Upper lobe of right lung (tissue), 1 donor: ENCODE results near the gene ELOVL5. TPM values are rescaled to one million over a fixed set of nuclear protein-coding genes. Genes with fewer than 3 reads are reported as not detected.
A peak's percentile ranks its signal among the peaks of the same experiment; 100 is the strongest.

Source experiments
- ATAC-seq: fragments of 200-7000 bp; cut with Tn5 transposase; one replicate; pipeline ENCODE4 v1.9.1; 2020; ENCODE audit warnings: mild to moderate bottlenecking, moderate library complexity
- DNase-seq: peaks from one replicate; pipeline ENCODE4 v3.0.0-alpha.2; 2020
- H3K27ac ChIP-seq: fragments of 200-600 bp; one replicate; pipeline ENCODE4 v1.8.0; 2022
- H3K27me3 ChIP-seq: fragments of 200-600 bp; one replicate; pipeline ENCODE4 v1.8.0; 2022; ENCODE audit warnings: mild to moderate bottlenecking
- H3K36me3 ChIP-seq: fragments of 200-600 bp; one replicate; pipeline ENCODE4 v1.8.0; 2022
- H3K4me1 ChIP-seq: fragments of 200-600 bp; one replicate; pipeline ENCODE4 v1.8.0; 2022
- H3K4me3 ChIP-seq: fragments of 200-600 bp; one replicate; pipeline ENCODE4 v1.8.0; 2022; ENCODE audit warnings: mild to moderate bottlenecking
- H3K9me3 ChIP-seq: fragments of 200-600 bp; one replicate; pipeline ENCODE4 v1.8.0; 2022
- CTCF ChIP-seq: fragments of 200-600 bp; IDR thresholded peaks from one replicate; pipeline ENCODE4 v1.8.0; 2022; ENCODE audit warnings: antibody characterized with exemption
- intact Hi-C: fragments of 100-400 bp; cut with DNase I; formaldehyde crosslinking; loops from one replicate; pipeline ENCODE4 v1.11.0; 2022
- total RNA-seq: library from RNA; stranded (reverse); fragmentation: NEBNext Ultra II Directional; extraction: Animal tissue kit (Norgen Biotek cat#: 25700); gene quantifications from one replicate; pipeline ENCODE4 v1.2.1, GENCODE V29; 2021
- donor health status: DM: no; HTN: yes; CAD: no; lungs with severe emphysema.

The ELOVL5 gene
- total RNA-seq, 1 donor from 2014 or later, result 80.4 TPM

DNA sequence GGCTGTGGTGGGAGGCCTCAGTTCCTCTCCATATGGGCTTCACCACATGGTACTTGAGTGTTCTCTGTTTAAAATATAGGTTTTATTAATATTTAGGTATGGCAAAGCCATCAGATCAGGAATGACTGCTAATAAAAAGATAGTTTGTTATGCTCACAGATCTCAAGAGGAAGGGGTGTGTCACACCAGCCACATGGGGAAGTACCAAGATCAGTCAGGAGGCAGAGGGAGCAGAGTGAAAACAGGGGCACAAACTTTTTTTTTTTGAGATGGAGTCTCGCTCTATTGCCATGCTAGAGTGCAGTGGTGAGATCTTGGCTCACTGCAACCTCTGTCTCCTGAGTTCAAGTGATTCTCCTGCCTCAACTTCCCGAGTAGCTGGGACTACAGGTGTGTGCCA lies 108.0 kb downstream of the ELOVL5 start:
- DNase-seq, result no peak
- H3K36me3 ChIP-seq, result no peaks in the 10 kb centered on the region
- intact Hi-C loops, result no loop called here
- H3K9me3 ChIP-seq, result no peaks in the 10 kb centered on the region
- peak; percentile 63 for ATAC-seq
- no peak overlapping the region for H3K4me3 ChIP-seq
- H3K27ac ChIP-seq, result no peak overlapping the region
- no peak for TF ChIP-seq CTCF
- H3K4me1 ChIP-seq, result peaks cover 6% of the 10 kb centered on the region
- H3K27me3 ChIP-seq, result no peaks in the 10 kb centered on the region

DNA sequence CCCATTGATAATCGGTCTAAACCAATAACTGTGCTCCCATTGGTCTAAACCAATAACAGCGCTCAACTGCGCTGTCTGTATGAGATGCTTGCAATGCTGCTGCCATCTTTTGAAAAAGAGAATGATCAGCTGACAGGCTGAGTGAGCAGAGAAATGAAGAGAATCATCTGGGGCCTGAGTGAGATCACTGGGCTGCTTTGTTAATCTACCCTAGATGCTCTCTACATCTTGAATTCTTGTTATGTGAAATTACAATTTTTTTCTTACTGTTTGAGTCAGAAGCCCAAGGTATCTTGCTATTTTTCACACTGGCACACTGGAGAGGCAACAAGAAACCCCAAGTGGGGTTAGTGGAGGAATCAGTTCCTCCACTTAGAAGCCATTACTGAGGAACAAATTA lies 108.6 kb downstream of the ELOVL5 start:
- intact Hi-C loops, result no loop called here

GRCh38 chr6:53239526-53239925 lies 109.2 kb downstream of the ELOVL5 start:
- intact Hi-C loops, result no loop called here
- TF ChIP-seq CTCF, result no peak
- no peak overlapping the region for H3K27ac ChIP-seq
- no peaks in the 10 kb centered on the region for H3K9me3 ChIP-seq
- DNase-seq, result no peak
- no peak overlapping the region for H3K4me3 ChIP-seq
- H3K4me1 ChIP-seq, result peaks cover 6% of the 10 kb centered on the region
- H3K27me3 ChIP-seq, result no peaks in the 10 kb centered on the region
- ATAC-seq, result no peak
- no peaks in the 10 kb centered on the region for H3K36me3 ChIP-seq

More for the DNA sequence above, 108.6 kb downstream of the ELOVL5 start:
- ATAC-seq, result no peak
- H3K27ac ChIP-seq, result no peak overlapping the region
- no peaks in the 10 kb centered on the region for H3K9me3 ChIP-seq
- DNase-seq, result no peak
- TF ChIP-seq CTCF, result no peak
- H3K4me1 ChIP-seq, result peaks cover 6% of the 10 kb centered on the region
- H3K27me3 ChIP-seq, result no peaks in the 10 kb centered on the region
- H3K4me3 ChIP-seq, result no peak overlapping the region
- no peaks in the 10 kb centered on the region for H3K36me3 ChIP-seq

DNA sequence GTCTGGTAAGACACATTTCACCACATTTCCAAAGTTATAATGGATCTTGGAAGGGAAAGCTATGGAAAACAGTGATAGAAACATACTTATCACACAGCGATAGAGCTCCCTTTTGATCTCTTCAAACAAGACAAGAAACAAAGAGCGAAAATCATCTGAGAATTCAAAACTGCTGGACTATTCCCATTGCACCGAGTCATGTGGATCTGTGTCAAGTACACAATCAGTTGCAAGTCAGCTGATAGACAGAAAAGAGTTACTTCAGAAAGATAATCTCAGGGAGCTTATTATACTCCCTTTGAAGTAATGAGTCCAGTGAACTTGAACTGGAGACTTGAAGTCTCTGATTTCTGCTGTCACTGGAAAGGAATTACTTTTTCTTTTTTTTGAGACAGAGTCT lies 110.4 kb downstream of the ELOVL5 start:
- H3K27me3 ChIP-seq, result no peaks in the 10 kb centered on the region
- no peak for TF ChIP-seq CTCF
- H3K9me3 ChIP-seq, result no peaks in the 10 kb centered on the region
- DNase-seq (no peak), ATAC-seq (no peak)
- no peaks in the 10 kb centered on the region for H3K36me3 ChIP-seq
- no peak overlapping the region for H3K4me3 ChIP-seq
- no peak overlapping the region for H3K27ac ChIP-seq
- intact Hi-C loops, result no loop called here
- H3K4me1 ChIP-seq, result peaks cover 6% of the 10 kb centered on the region

GRCh38 chr6:53236241-53236640 lies 112.5 kb downstream of the ELOVL5 start:
- DNase-seq (no peak), ATAC-seq (no peak)
- no peaks in the 10 kb centered on the region for H3K36me3 ChIP-seq
- intact Hi-C loops, result no loop called here
- no peak for TF ChIP-seq CTCF
- H3K27ac ChIP-seq, result no peak overlapping the region
- peaks cover 1% of the 10 kb centered on the region for H3K4me1 ChIP-seq
- H3K27me3 ChIP-seq, result no peaks in the 10 kb centered on the region
- no peaks in the 10 kb centered on the region for H3K9me3 ChIP-seq
- no peak overlapping the region for H3K4me3 ChIP-seq

GRCh38 chr6:53235508-53235907 lies 113.2 kb downstream of the ELOVL5 start:
- no peak for ATAC-seq
- intact Hi-C loops, result no loop called here

More at GRCh38 chr6:53235508-53235907, 113.2 kb downstream of the ELOVL5 start:
- no peak overlapping the region for H3K27ac ChIP-seq
- no peak overlapping the region for H3K4me3 ChIP-seq
- no peaks in the 10 kb centered on the region for H3K36me3 ChIP-seq
- no peaks in the 10 kb centered on the region for H3K9me3 ChIP-seq
- no peak for TF ChIP-seq CTCF
- no peak for DNase-seq
- H3K4me1 ChIP-seq, result no peaks in the 10 kb centered on the region
- H3K27me3 ChIP-seq, result no peaks in the 10 kb centered on the region
